ENCODE results near the gene ADGRL2. TPM values are rescaled to one million over a fixed set of nuclear protein-coding genes. Genes with fewer than 3 reads are reported as not detected.

ADGRL2 gene
- total and polyA plus RNA-seq, 9 of the 15 experiments (the other 6 are each of a cell fraction or from before 2014, with no cell fraction given) = 0.03 to 0.15 (median 0.13) TPM; not detected in 6

GRCh38 chr1:81840805-81841204, 40.1 kb downstream of the ADGRL2 start (continued):
- no peak for TF ChIP-seq TCF7L2 (IDR thresholded peaks at IDR 0.05; ENCODE audit: low read depth, low read length)

GRCh38 chr1:81841795-81842194, 41.1 kb downstream of the ADGRL2 start:
- Histone ChIP-seq H3K4me2 (ENCODE audit: insufficient read depth, low read length) (no peak overlapping the region), H3K9me1 (ENCODE audit: control insufficient read depth, insufficient read depth, low read length) (no peaks in the 10 kb centered on the region), H4K20me1 (replicated peaks; ENCODE audit: control insufficient read depth, insufficient read depth, low read length) (no peaks in the 10 kb centered on the region), H3K4me3 (no peak overlapping the region), H3K4me1 (replicated peaks in 1 of 2; ENCODE audit: control insufficient read depth in 2 of 2, insufficient read depth in 2 of 2, low read length in 2 of 2) (no peaks in the 10 kb centered on the region), H3K9ac (ENCODE audit: insufficient read depth in 1 of 2, low read depth in 2 of 2, low read length in 2 of 2) (no peak overlapping the region), H3K27ac (ENCODE audit: extremely low read depth, low read depth, low read length) (no peak overlapping the region), H3K79me2 (ENCODE audit: control insufficient read depth, insufficient read depth, low read length) (no peaks in the 10 kb centered on the region), H3K27me3 (ENCODE audit: control insufficient read depth in 2 of 2, insufficient read depth in 2 of 2, low read length in 2 of 2) (no peaks in the 10 kb centered on the region), H3K36me3 (ENCODE audit: control insufficient read depth, insufficient read depth, low read length) (no peaks in the 10 kb centered on the region), H2AFZ (ENCODE audit: low read depth, low read length) (no peak overlapping the region), H3K9me3 (replicated peaks; ENCODE audit: control insufficient read depth, insufficient read depth, low read depth, low read length) (no peaks in the 10 kb centered on the region)
- intact Hi-C loops (cut with micrococcal nuclease) (no loop called here), in situ Hi-C loops (cut with MboI) (no loop called here)
- ChIA-PET POLR2A (no interaction called here), CTCF (ENCODE audit: low intra/inter-chr PET ratio) (no interaction called here)
- ATAC-seq (no peak), FAIRE-seq (no peak), DNase-seq (ENCODE audit: extremely low read depth in 1 of 4, low spot score in 3 of 4) (no peak)
- no TSS peak for BruUV-seq (replicated peaks)
- TF ChIP-seq PHB2 (IDR thresholded peaks at IDR 0.05; ENCODE audit: low read depth) (no peak), CHD4 (IDR thresholded peaks at IDR 0.05; ENCODE audit: insufficient read depth, insufficient replicate concordance, low read depth, low read length, poor library complexity, severe bottlenecking) (no peak), MXI1 (IDR thresholded peaks at IDR 0.05; ENCODE audit: low read depth, low read length) (no peak), NFE2 (IDR thresholded peaks at IDR 0.05; ENCODE audit: low read depth) (no peak), JUNB (CRISPR knock-in tag; conservative IDR thresholded peaks at IDR 0.05) (no peak), ZNF316 (IDR thresholded peaks at IDR 0.05) (peak; percentile 7; the same call in 1 of the 2 replicates), ZBTB17 (CRISPR knock-in tag; IDR thresholded peaks at IDR 0.05) (no peak), WHSC1 (IDR thresholded peaks at IDR 0.05; ENCODE audit: low read length) (no peak)
- 2% methylated on average over 4 of the region's 4 CpGs for WGBS (ENCODE audit: insufficient coverage, low coverage, missing lambda C conversion rate)
